NCI-H2081 (cell line): ENCODE results near the gene MZF1.

Experiments
- DNase-seq, 2 experiments: peaks; one replicate each; lab custom pipeline; 2025; lab: John Stamatoyannopoulos, UW

The MZF1 gene

GRCh38 chr19:58569943-58570670 is 3.0 kb downstream of the MZF1 start:
- no peak for DNase-seq

GRCh38 chr19:58569191-58569942 is 3.8 kb downstream of the MZF1 start:
- no peak for DNase-seq

GRCh38 chr19:58568453-58569130 is 4.5 kb downstream of the MZF1 start:
- DNase-seq = no peak

GRCh38 chr19:58566989-58567388 is 6.1 kb downstream of the MZF1 start:
- DNase-seq = no peak

GRCh38 chr19:58563823-58564222 is 9.3 kb downstream of the MZF1 start:
- DNase-seq = no peak

- no peak for DNase-seq
Observed at GRCh38 chr19:58563034-58563573, 10.0 kb downstream of the MZF1 start.

GRCh38 chr19:58562122-58563033 is 10.8 kb downstream of the MZF1 start:
- DNase-seq = no peak

GRCh38 chr19:58561373-58562121 is 11.6 kb downstream of the MZF1 start:
- no peak for DNase-seq

- no peak for DNase-seq
Observed at GRCh38 chr19:58560921-58561320, 12.2 kb downstream of the MZF1 start.

GRCh38 chr19:58560007-58560887 is 12.9 kb downstream of the MZF1 start:
- no peak for DNase-seq

- DNase-seq = no peak
Observed at GRCh38 chr19:58559275-58560006, 13.7 kb downstream of the MZF1 start.

- no peak for DNase-seq
Observed at GRCh38 chr19:58558623-58559274, 14.4 kb downstream of the MZF1 start.

GRCh38 chr19:58558066-58558622 is 15.0 kb downstream of the MZF1 start, which contains the start of gene UBE2M:
Gene UBE2M (minus strand): TSS chr19:58558611. CDS start chr19:58558381, 230 bp downstream.
- DNase-seq = no peak

- no peak for DNase-seq
Observed at GRCh38 chr19:58557221-58558065, 15.7 kb downstream of the MZF1 start.

- no peak for DNase-seq
Observed at GRCh38 chr19:58556622-58557220, 16.4 kb downstream of the MZF1 start.

- no peak for DNase-seq
Observed at GRCh38 chr19:58555920-58556621, 17.1 kb downstream of the MZF1 start.
